HG02623 (cell line): Measurements from ENCODE around the gene SLC35D3.
"Not testable (repeated sequence)": the region's sequence is repeated elsewhere in the genome, so short reads cannot be mapped to it uniquely, and the experiment has no call there.

Experiments
- ATAC-seq: cut with Tn5 transposase; IDR thresholded peaks from one replicate; pipeline ENCODE4 v1.9.1; 2021; ENCODE audit warnings: moderate library complexity; ENCODE audit not compliant: unreplicated experiment

The SLC35D3 gene

DNA sequence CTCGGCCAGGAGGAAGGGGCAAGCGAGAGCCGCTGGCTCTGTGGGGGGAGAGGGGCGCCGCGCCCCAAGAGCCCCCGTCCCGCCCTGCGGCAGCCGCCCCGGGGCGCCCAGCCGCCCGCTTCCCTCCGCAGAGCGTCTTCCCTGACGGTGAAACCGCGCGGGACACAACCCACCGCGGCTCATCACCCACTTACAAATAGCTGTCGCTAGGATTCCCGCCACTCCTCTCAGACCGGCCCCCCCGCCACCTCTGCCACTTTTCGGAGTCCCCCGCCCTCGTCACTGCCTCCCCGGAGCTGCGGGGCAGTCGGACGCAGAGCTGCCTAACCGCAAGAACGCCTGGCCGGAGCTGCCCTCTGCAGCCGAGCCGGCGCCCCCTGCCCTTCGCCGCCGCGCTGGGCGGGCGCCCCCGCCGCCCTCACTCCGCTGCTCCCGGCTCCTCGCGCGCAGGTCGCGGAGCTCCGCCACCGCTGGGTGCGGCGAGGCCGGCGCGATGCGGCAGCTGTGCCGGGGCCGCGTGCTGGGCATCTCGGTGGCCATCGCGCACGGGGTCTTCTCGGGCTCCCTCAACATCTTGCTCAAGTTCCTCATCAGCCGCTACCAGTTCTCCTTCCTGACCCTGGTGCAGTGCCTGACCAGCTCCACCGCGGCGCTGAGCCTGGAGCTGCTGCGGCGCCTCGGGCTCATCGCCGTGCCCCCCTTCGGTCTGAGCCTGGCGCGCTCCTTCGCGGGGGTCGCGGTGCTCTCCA is at the start of gene SLC35D3:
Gene SLC35D3, plus strand, starts transcription at position 366 of the 749 bp plus-strand sequence. Its CDS starts 128 bp downstream, at position 494.
- ATAC-seq, result no peak

DNA sequence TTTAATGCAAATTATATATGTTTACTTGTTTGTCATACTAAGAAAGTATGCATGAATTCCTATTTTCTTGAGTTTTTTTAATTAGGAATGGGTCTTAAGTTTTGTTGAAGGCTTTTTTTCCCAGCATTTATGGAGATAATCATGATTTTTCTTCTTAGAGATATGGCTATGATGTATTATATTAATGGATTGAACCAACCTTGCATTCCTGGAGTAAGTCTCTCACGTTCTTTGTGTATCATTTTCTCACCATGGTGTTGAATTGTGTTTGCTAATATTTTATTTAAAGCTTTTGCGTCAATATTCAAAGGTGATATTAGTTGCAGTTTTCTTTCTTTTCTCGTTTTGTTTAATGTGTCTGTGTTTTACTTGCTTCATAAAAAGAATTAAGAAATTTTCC is 48.4 kb upstream of the SLC35D3 start:
- no peak for ATAC-seq

- not testable (repeated sequence) for ATAC-seq
Measured at GRCh38 chr6:136876469-136876868, 45.6 kb upstream of the SLC35D3 start.

DNA sequence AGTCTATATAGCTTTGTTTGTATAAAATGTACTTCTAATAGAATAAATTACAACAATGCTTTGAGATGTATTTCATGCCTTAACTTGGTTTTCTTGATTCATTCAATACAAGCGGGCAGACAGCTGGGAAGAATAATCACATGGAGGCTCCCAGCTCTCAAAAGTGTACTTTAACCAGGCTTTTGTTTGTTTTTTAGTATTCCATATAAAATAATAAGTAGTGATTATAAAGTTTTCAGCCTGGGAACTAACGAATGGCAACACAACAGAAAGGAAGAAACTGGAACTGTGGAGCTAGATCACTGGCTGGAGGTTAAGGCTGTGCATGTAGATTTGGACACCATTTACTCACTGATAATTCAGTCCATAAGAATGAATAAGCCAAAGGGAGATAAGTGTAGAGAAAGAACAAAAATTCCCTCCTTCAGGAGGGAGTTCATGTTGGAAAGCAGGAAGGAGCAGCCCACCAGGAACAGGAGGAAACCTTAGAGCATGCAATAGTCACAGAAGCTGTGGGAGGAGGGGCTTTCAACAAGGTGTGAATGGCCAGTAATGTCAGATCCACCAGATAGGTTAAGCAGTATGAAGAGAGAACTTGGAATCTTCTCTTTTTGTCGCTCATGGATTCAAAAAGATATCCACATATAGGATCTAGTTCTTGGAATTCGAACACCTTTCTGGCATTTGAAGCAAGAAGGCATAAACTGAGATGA is 41.2 kb upstream of the SLC35D3 start:
- no peak for ATAC-seq

- no peak for ATAC-seq
Measured at GRCh38 chr6:136886091-136886490, 36.0 kb upstream of the SLC35D3 start.

- ATAC-seq, result no peak
Measured at GRCh38 chr6:136887953-136888352, 34.1 kb upstream of the SLC35D3 start.

- ATAC-seq, result no peak
Measured at GRCh38 chr6:136889271-136890193, 32.6 kb upstream of the SLC35D3 start.

GRCh38 chr6:136890194-136890839 is 31.8 kb upstream of the SLC35D3 start:
- no peak for ATAC-seq

DNA sequence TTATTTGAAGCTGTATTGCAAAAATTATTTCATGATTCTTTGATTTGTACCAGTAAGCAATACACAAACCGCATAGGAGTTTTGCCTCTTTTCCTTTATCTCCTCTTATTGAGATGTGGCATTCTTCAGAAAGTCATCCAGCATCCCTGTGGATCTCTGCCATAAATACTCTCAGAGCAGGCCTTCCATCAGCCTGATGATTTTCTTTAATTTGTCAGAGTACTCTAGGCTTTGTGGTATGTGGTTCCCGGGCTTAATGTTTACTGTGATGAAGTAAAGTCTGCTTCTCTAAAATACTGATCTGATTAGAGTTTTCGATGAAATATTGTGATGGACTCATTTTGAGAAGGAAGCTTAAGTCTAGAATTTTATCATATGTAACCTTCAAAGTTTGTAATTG is 31.1 kb upstream of the SLC35D3 start:
- ATAC-seq, result no peak

DNA sequence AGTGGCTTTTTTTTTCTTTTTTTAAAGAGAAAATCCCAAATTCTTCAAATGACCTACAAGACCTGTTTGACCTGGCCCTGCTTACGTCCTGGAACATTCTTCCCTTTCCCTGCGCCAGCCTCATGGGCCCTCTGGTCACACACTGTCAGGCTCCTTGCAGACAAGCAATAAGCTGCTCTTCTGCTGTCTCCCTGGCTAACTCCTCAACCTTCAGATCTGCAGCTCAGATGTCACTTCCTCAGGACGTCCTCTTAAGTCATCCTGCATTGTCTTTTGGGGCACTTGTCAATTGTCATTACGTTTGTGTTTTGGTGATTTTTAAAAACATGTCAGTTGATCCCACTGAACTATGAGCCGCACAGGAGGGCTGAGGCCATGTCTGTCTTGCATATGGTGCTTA is 28.9 kb upstream of the SLC35D3 start:
- ATAC-seq, result no peak

DNA sequence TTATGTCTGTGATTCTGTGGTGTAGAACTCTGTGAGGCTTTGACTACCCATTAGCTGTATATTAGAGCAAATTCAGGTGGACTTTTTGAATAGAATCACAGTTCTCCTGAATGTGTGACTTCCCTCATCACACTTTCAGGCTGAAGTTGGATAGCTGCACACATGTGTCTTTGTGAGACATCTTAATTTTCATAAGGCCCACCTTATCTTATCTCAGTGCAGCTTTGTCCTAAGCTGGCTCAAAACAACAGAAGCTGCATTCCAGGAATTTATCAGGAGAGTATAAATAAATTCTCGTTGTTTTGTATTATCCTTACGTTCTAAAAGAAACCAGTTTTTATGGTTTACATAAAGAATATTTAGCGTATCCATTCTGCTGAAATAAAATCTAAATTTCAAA is 26.2 kb upstream of the SLC35D3 start:
- no peak for ATAC-seq

DNA sequence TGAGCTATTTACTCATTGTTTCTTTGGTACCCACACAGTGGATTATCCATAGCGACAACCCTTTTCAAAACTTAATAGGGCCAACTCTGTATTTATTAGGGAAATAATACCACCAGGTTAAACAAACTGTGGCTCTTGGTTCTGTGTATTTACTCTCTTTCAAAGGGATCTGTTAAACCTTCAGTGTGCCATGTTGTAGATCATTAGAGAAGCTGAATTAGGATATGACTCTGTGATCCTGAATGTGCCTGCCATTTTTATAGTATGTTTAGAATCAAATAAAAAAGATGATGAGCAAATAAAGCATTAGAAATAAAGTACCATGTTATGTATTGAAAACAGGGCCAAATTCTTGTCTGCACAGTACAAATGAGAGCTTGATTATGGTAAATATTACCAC is 25.0 kb upstream of the SLC35D3 start:
- ATAC-seq, result no peak

DNA sequence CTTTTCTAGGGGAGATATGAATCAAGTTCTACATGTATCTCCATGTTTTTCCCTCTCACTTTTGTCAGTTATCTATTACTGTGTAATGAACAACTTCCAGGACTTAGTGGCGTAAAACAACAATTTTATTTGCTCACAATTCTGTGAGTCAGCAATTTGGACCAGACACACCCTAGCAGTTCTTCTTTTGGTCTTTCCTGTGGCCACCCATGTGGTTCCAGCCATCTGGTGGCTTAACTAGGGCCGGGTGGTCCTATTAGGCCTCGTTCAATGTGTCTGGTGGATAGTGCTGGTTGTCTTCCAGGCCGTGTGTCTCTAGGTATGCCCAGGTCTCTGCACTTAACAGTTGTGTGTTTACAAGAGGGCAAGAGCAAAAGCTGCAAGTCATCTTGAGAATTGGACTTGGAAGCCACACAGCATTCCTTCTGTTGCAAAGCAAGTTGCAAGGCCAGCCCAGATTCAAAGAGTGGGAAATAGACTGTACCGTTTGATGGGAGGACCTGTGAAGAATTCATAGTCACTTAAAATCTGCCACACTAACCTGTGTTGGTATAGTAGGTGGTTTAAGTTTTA is 20.8 kb upstream of the SLC35D3 start:
- ATAC-seq, result no peak

GRCh38 chr6:136904477-136904876 is 17.6 kb upstream of the SLC35D3 start:
- not testable (repeated sequence) for ATAC-seq

DNA sequence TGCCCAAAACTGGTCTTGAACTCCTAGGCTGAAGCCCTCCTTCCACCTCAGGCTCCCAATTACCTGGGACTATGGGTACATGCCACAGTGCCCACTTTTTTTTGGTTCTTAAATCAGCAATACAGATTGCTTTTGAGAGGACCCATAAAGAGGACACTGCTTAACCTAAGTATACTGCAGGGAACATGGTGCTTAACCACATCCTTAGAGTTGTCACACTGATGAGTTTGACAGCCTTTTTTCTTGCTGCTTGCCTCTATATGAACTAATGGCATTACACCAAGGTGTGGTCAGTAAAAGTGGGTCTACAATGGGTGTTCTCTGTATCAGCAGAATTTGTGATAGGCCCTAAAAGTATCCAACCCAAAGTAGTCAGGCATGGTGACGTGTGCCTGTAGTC is 7.2 kb upstream of the SLC35D3 start:
- ATAC-seq, result no peak

- no peak for ATAC-seq
Measured at GRCh38 chr6:136918706-136919105, 3.4 kb upstream of the SLC35D3 start.

- no peak for ATAC-seq
Measured at GRCh38 chr6:136920216-136920615, 1.9 kb upstream of the SLC35D3 start.

DNA sequence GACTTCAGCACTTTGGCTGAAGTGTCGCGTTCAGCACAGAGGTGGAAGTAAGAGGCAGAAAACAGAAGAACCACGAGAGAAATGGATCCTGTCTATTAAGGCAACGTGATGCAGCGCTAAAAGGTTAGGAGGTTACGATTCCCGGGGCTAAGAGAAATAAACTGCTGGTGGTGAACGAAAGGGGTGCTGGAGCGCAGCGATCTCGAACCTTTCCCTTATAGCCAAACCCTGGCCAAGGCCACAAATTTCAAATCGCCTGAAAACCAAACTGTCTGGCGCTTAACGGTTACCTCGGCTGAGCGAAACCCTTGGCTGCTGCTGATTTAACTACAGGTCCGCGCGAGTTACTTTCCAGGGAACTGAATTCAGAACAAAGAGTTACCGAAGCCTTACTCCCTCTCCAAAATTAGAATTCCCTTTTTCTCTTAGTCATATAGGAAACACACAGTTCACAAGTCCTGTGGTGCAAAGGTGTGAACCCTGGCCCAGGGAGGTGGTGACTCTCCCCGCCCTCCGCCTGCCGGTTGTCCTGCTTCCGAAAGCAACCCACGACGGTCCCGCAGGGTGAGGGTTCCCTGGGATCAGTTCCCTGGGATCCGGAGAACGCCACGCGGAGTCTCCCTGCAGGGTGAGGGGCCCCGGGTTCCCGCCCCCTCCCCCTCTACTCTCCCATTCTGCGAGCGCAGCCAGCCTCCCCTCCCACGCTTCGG is 1.3 kb upstream of the SLC35D3 start:
- ATAC-seq, result no peak

GRCh38 chr6:136921381-136921935 is 643 bp upstream of the SLC35D3 start:
- ATAC-seq, result no peak

GRCh38 chr6:136922685-136923006 is 545 bp downstream of the SLC35D3 start:
- ATAC-seq, result no peak
